Astrocyte (in vitro differentiated cells and primary cell): Measurements from ENCODE around the gene LOC101059915.
"Not testable (repeated sequence)": the region's sequence is repeated elsewhere in the genome, so short reads cannot be mapped to it uniquely, and the experiment has no call there.

Source experiments
- CTCF ChIP-seq: IDR thresholded peaks from 2 replicates; pipeline ENCODE4 v1.5.1; 2011; ENCODE audit warnings: low read depth, mild to moderate bottlenecking, inconsistent platforms, low read length, moderate library complexity; ENCODE audit not compliant: insufficient read depth
- EZH2 ChIP-seq: IDR thresholded peaks from 2 replicates; pipeline ENCODE4 v1.6.1; 2012; ENCODE audit warnings: mild to moderate bottlenecking, low read length, inconsistent platforms; ENCODE audit not compliant: insufficient read depth

- not testable (repeated sequence) for TF ChIP-seq CTCF, EZH2
These were observed 30.3 kb downstream of the LOC101059915 start for GRCh38 chrX:71697466-71698298.
